Stimulated activated CD4-positive, alpha-beta T cell treated with anti-CD3 and anti-CD28 coated beads, Interleukin-1b, Interleukin-23, amount 100 ng/mL, for 24 hours (primary cell): Measurements from ENCODE around the gene PCNX1.
"Not testable (repeated sequence)": the region's sequence is repeated elsewhere in the genome, so short reads cannot be mapped to it uniquely, and the experiment has no call there.

ENCODE experiments used
- DNase-seq, 4 experiments: peaks; one replicate each; pipeline ENCODE4 v3.0.0-alpha.2; 2020; ENCODE audit warnings: low read depth in 4 of 4, low spot score in 1 of 4

The PCNX1 gene

GRCh38 chr14:71143381-71144290, 236.4 kb downstream of the PCNX1 start:
- no peak for DNase-seq

GRCh38 chr14:71147335-71147734, 240.1 kb downstream of the PCNX1 start:
- DNase-seq = not testable (repeated sequence)

GRCh38 chr14:71148627-71149026, 241.4 kb downstream of the PCNX1 start:
- DNase-seq = no peak

GRCh38 chr14:71150737-71151136, 243.5 kb downstream of the PCNX1 start:
- DNase-seq = no peak

- no peak for DNase-seq
These were observed 248.5 kb downstream of the PCNX1 start for GRCh38 chr14:71155743-71156142.

- no peak for DNase-seq
These were observed 256.0 kb downstream of the PCNX1 start for GRCh38 chr14:71163050-71163841.

- DNase-seq = no peak
These were observed 256.8 kb downstream of the PCNX1 start for GRCh38 chr14:71163842-71164629.
